ENCODE results near the gene GHRL.
A peak's percentile ranks its signal among the peaks of the same experiment; 100 is the strongest.
"Not testable (repeated sequence)": the region's sequence is repeated elsewhere in the genome, so short reads cannot be mapped to it uniquely, and the experiment has no call there.

The GHRL gene

DNA sequence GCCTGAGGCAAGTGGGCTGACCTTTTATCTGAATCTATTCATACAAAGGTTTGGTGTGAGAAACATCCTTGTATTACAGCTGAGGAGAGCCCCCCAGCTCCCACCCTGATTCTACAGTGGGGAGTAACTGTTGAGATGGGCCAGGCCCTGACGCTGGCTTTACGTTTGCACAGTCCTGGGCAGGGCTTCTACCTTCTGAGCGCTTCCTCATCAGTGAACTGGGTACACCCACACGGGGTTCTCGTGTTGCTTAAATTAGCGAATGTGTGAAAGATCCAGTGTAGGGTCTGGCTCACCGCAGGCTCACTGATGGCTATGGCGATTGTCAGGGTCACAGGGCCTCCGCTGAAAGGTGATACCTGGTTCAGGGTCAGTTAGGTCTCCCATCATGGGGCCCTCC lies 7.3 kb upstream of the GHRL start:
- Histone ChIP-seq H2BK12ac (ENCODE audit: low read length in 2 of 2) (no peak overlapping the region), H2AFZ (ENCODE audit: low read depth, low read length) (no peak overlapping the region), H3K23ac (ENCODE audit: low read length in 2 of 2) (no peak overlapping the region), H3K9ac (ENCODE audit: low read length) (peak overlapping the region; percentile 54), H3K4me2 (ENCODE audit: low read length, poor library complexity, severe bottlenecking) (no peak overlapping the region), H3K36me3 (ENCODE audit: control insufficient read depth in 1 of 2, insufficient read depth in 2 of 2, low read depth in 1 of 2, low read length in 2 of 2) (peaks cover 62 to 76% of the 10 kb centered on the region in 2 experiments), H3K4me3 (ENCODE audit: insufficient read depth in 1 of 2, low read depth in 1 of 2, low read length in 2 of 2) (no peak overlapping the region), H4K8ac (ENCODE audit: low read length) (no peak overlapping the region), H3K14ac (ENCODE audit: low read length in 2 of 2) (no peak overlapping the region), H2AK5ac (ENCODE audit: low read length, severe bottlenecking) (no peak overlapping the region), H3K4ac (ENCODE audit: low read depth in 1 of 2, low read length in 2 of 2) (no peak overlapping the region), H3K27ac (ENCODE audit: low read length, poor library complexity, severe bottlenecking) (no peak overlapping the region), H3K9me3 (ENCODE audit: control insufficient read depth, low read length) (no peaks in the 10 kb centered on the region), H4K91ac (ENCODE audit: low read length) (no peak overlapping the region), H2BK5ac (ENCODE audit: low read depth, low read length, poor library complexity, severe bottlenecking) (no peak overlapping the region), H2BK120ac (ENCODE audit: low read depth, low read length) (no peak overlapping the region), H3K79me1 (replicated peaks; ENCODE audit: low read length, poor library complexity, severe bottlenecking) (peaks cover 27% of the 10 kb centered on the region), H3K18ac (ENCODE audit: low read depth in 1 of 2, low read length in 2 of 2) (no peak overlapping the region), H3K4me1 (ENCODE audit: control insufficient read depth, insufficient read depth, low read depth, low read length) (peaks cover 3% of the 10 kb centered on the region), H3K27me3 (ENCODE audit: control insufficient read depth in 1 of 2, insufficient read depth in 1 of 2, low read length in 2 of 2) (no peaks in the 10 kb centered on the region), H2BK15ac (ENCODE audit: low read depth, poor library complexity, severe bottlenecking) (no peak overlapping the region)
- no peak for DNase-seq
- 94% methylated on average over 9 of the region's 9 CpGs for WGBS

DNA sequence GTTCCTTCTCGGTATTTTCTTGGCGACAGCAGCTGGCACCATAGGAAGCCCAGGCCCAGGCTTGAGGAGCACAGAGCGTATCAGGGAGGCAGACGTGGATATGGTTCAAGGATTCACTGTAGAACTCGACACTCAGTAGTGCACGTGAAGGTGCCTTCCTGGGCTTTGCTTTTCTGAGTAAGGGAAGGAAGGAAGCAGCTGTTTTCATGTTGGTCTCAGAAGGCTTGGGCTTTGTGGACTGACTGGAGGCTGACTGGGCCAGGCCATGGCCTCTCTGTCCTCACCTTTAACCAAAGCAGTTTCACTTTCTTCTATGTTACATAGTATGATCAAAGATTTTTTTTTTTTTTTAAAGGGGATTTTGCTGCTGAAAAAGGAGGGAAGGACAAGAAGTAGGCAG lies 6.9 kb upstream of the GHRL start:
- Histone ChIP-seq H2BK15ac (ENCODE audit: low read depth, poor library complexity, severe bottlenecking) (no peak overlapping the region), H3K4me3 (ENCODE audit: insufficient read depth in 1 of 2, low read depth in 1 of 2, low read length in 2 of 2) (no peak overlapping the region), H3K4me1 (ENCODE audit: control insufficient read depth, insufficient read depth, low read depth, low read length) (peaks cover 3% of the 10 kb centered on the region), H2BK120ac (ENCODE audit: low read depth, low read length) (no peak overlapping the region), H4K91ac (ENCODE audit: low read length) (no peak overlapping the region), H3K9me3 (ENCODE audit: control insufficient read depth, low read length) (no peaks in the 10 kb centered on the region), H2AFZ (ENCODE audit: low read depth, low read length) (no peak overlapping the region), H2BK12ac (ENCODE audit: low read length in 2 of 2) (no peak overlapping the region), H3K4ac (ENCODE audit: low read depth in 1 of 2, low read length in 2 of 2) (no peak overlapping the region), H3K36me3 (ENCODE audit: control insufficient read depth in 1 of 2, insufficient read depth in 2 of 2, low read depth in 1 of 2, low read length in 2 of 2) (peaks cover 58 to 76% of the 10 kb centered on the region in 2 experiments), H3K23ac (ENCODE audit: low read length in 2 of 2) (no peak overlapping the region), H2BK5ac (ENCODE audit: low read depth, low read length, poor library complexity, severe bottlenecking) (no peak overlapping the region), H4K8ac (ENCODE audit: low read length) (no peak overlapping the region), H3K9ac (ENCODE audit: low read length) (peak overlapping the region; percentile 54), H3K14ac (ENCODE audit: low read length in 2 of 2) (no peak overlapping the region), H3K79me1 (replicated peaks; ENCODE audit: low read length, poor library complexity, severe bottlenecking) (peaks cover 24% of the 10 kb centered on the region), H3K27ac (ENCODE audit: low read length, poor library complexity, severe bottlenecking) (peak overlapping the region; percentile 1), H2AK5ac (ENCODE audit: low read length, severe bottlenecking) (no peak overlapping the region), H3K18ac (ENCODE audit: low read depth in 1 of 2, low read length in 2 of 2) (no peak overlapping the region), H3K27me3 (ENCODE audit: control insufficient read depth in 1 of 2, insufficient read depth in 1 of 2, low read length in 2 of 2) (no peaks in the 10 kb centered on the region), H3K4me2 (ENCODE audit: low read length, poor library complexity, severe bottlenecking) (no peak overlapping the region)
- no peak for DNase-seq
- WGBS: 91% methylated on average over 6 of the region's 6 CpGs

DNA sequence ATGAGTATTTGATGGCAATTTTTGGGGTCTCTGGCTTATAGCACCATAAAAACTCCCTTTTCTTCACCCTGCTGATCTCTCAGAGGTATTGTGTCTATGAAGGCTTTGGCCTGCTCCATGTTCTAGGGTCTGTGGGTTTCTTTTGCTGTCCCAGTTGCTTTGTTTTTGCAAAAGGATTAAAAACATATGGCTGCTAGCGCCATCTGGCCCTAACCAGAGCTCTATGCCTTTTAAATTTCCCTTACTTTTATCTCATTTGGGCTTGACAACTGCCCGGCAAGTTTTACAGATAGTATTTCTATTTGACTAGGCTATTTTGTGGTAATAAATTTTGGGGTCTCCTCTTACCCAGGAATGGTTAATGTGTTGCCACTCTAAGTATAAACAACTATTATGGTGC lies 6.4 kb upstream of the GHRL start:
- Histone ChIP-seq H4K91ac (ENCODE audit: low read length) (no peak overlapping the region), H3K36me3 (ENCODE audit: control insufficient read depth in 1 of 2, insufficient read depth in 2 of 2, low read depth in 1 of 2, low read length in 2 of 2) (peaks cover 53 to 76% of the 10 kb centered on the region in 2 experiments), H2BK12ac (ENCODE audit: low read length in 2 of 2) (no peak overlapping the region), H3K27ac (ENCODE audit: low read length, poor library complexity, severe bottlenecking) (no peak overlapping the region), H3K14ac (ENCODE audit: low read length in 2 of 2) (no peak overlapping the region), H3K79me1 (replicated peaks; ENCODE audit: low read length, poor library complexity, severe bottlenecking) (peaks cover 21% of the 10 kb centered on the region), H3K23ac (ENCODE audit: low read length in 2 of 2) (no peak overlapping the region), H2BK15ac (ENCODE audit: low read depth, poor library complexity, severe bottlenecking) (no peak overlapping the region), H3K9me3 (ENCODE audit: control insufficient read depth, low read length) (no peaks in the 10 kb centered on the region), H2BK5ac (ENCODE audit: low read depth, low read length, poor library complexity, severe bottlenecking) (no peak overlapping the region), H3K9ac (ENCODE audit: low read length) (peak overlapping the region; percentile 54), H3K4me3 (ENCODE audit: insufficient read depth in 1 of 2, low read depth in 1 of 2, low read length in 2 of 2) (no peak overlapping the region), H2AFZ (ENCODE audit: low read depth, low read length) (no peak overlapping the region), H2AK5ac (ENCODE audit: low read length, severe bottlenecking) (no peak overlapping the region), H3K4me2 (ENCODE audit: low read length, poor library complexity, severe bottlenecking) (no peak overlapping the region), H3K18ac (ENCODE audit: low read depth in 1 of 2, low read length in 2 of 2) (no peak overlapping the region), H2BK120ac (ENCODE audit: low read depth, low read length) (no peak overlapping the region), H3K27me3 (ENCODE audit: control insufficient read depth in 1 of 2, insufficient read depth in 1 of 2, low read length in 2 of 2) (no peaks in the 10 kb centered on the region), H3K4me1 (ENCODE audit: control insufficient read depth, insufficient read depth, low read depth, low read length) (peaks cover 3% of the 10 kb centered on the region), H3K4ac (ENCODE audit: low read depth in 1 of 2, low read length in 2 of 2) (no peak overlapping the region), H4K8ac (ENCODE audit: low read length) (no peak overlapping the region)
- 100% methylated on average over 1 of the region's 2 CpGs for WGBS
- DNase-seq: no peak

DNA sequence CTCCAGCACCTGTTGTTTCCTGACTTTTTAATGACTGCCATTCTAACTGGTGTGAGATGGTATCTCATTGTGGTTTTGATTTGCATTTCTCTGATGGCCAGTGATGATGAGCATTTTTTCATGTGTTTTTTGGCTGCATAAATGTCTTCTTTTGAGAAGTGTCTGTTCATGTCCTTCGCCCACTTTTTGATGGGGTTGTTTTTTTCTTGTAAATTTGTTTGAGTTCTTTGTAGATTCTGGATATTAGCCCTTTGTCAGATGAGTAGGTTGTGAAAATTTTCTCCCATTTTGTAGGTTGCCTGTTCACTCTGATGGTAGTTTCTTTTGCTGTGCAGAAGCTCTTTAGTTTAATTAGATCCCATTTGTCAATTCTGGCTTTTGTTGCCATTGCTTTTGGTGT lies 5.3 kb upstream of the GHRL start:
- not testable (repeated sequence) for H2BK5ac ChIP-seq (ENCODE audit: low read depth, low read length, poor library complexity, severe bottlenecking); H4K91ac ChIP-seq (ENCODE audit: low read length); H3K23ac ChIP-seq (ENCODE audit: low read length in 2 of 2); H3K4me3 ChIP-seq (ENCODE audit: insufficient read depth in 1 of 2, low read depth in 1 of 2, low read length in 2 of 2); H3K9me3 ChIP-seq (ENCODE audit: control insufficient read depth, low read length); H2BK12ac ChIP-seq (ENCODE audit: low read length in 2 of 2); H3K9ac ChIP-seq (ENCODE audit: low read length); H2AFZ ChIP-seq (ENCODE audit: low read depth, low read length); H2BK15ac ChIP-seq (ENCODE audit: low read depth, poor library complexity, severe bottlenecking); H3K27me3 ChIP-seq (ENCODE audit: control insufficient read depth in 1 of 2, insufficient read depth in 1 of 2, low read length in 2 of 2); H3K18ac ChIP-seq (ENCODE audit: low read depth in 1 of 2, low read length in 2 of 2); H2BK120ac ChIP-seq (ENCODE audit: low read depth, low read length); DNase-seq; H3K4ac ChIP-seq (ENCODE audit: low read depth in 1 of 2, low read length in 2 of 2); H4K8ac ChIP-seq (ENCODE audit: low read length); H3K4me1 ChIP-seq (ENCODE audit: control insufficient read depth, insufficient read depth, low read depth, low read length); H3K27ac ChIP-seq (ENCODE audit: low read length, poor library complexity, severe bottlenecking); H3K4me2 ChIP-seq (ENCODE audit: low read length, poor library complexity, severe bottlenecking); H3K14ac ChIP-seq (ENCODE audit: low read length in 2 of 2); H2AK5ac ChIP-seq (ENCODE audit: low read length, severe bottlenecking)
- WGBS: no CpG with 5 or more reads among the region's 1 CpG
- Histone ChIP-seq H3K36me3 (ENCODE audit: control insufficient read depth in 1 of 2, insufficient read depth in 2 of 2, low read depth in 1 of 2, low read length in 2 of 2) (peaks cover 46 to 71% of the 10 kb centered on the region in 2 experiments), H3K79me1 (replicated peaks; ENCODE audit: low read length, poor library complexity, severe bottlenecking) (peaks cover 14% of the 10 kb centered on the region)
